CD4-positive, alpha-beta T cell (primary cell): ENCODE measurements around the gene PDE7B. TPM values are rescaled to one million over a fixed set of nuclear protein-coding genes. Genes with fewer than 3 reads are reported as not detected.

Experiments
- ATAC-seq: fragments of 200-7000 bp; cut with Tn5 transposase; one replicate; pipeline ENCODE4 v1.10.0; 2022; ENCODE audit warnings: mild to moderate bottlenecking; ENCODE audit not compliant: poor library complexity
- CTCF ChIA-PET: fragments of 350-600 bp; sonication (Branson Sonifier 250); formaldehyde crosslinking; loops from one replicate; lab custom pipeline; 2021; ENCODE audit warnings: antibody characterized with exemption, inconsistent platforms; lab: Charles Lee
- POLR2A ChIA-PET: fragments of 350-600 bp; sonication (Branson Sonifier 250); formaldehyde crosslinking; loops from one replicate; lab custom pipeline; 2021; ENCODE audit warnings: antibody characterized with exemption, inconsistent platforms; lab: Charles Lee
- DNase-seq, 14 experiments: peaks; one replicate each; pipeline ENCODE4 v3.0.0-alpha.2; 2013 to 2020; ENCODE audit warnings: mixed read lengths in 2 of 14
- H3K27ac ChIP-seq, 2 donors: one replicate each; pipeline versions ENCODE4 v1.5.1 to v1.7.0; 2013; ENCODE audit warnings: low read length in 2 of 2, low read depth in 1 of 2, mild to moderate bottlenecking in 1 of 2
- H3K27me3 ChIP-seq, 2 experiments: 1 replicate in 1 of 2; 2 replicates in 1 of 2; pipeline versions ENCODE4 v1.6.1 to v1.7.0; 2013; ENCODE audit warnings: low read length in 2 of 2, control low read depth in 1 of 2, mild to moderate bottlenecking in 1 of 2, moderate library complexity in 1 of 2; ENCODE audit not compliant: insufficient read depth in 2 of 2, control insufficient read depth in 1 of 2
- H3K36me3 ChIP-seq: one replicate; pipeline ENCODE4 v1.6.1; 2013; ENCODE audit warnings: low read length, control low read depth; ENCODE audit not compliant: insufficient read depth
- H3K4me1 ChIP-seq: one replicate; pipeline ENCODE4 v1.6.1; 2013; ENCODE audit warnings: low read length, control low read depth; ENCODE audit not compliant: insufficient read depth
- H3K4me3 ChIP-seq: one replicate; pipeline ENCODE4 v1.5.1; 2013; ENCODE audit warnings: mild to moderate bottlenecking, low read length, moderate library complexity
- H3K9me3 ChIP-seq, 2 experiments: 1 replicate in 1 of 2; 2 replicates in 1 of 2; pipeline versions ENCODE4 v1.6.1 to v1.7.0; 2013; ENCODE audit warnings: low read length in 2 of 2, mild to moderate bottlenecking in 2 of 2, control low read depth in 1 of 2, moderate library complexity in 1 of 2; ENCODE audit not compliant: control insufficient read depth in 1 of 2, insufficient read depth in 1 of 2
- H3K27ac Mint-ChIP-seq: one replicate; pipeline ENCODE4 v1.8.0; 2020; ENCODE audit warnings: mixed read lengths
- H3K27me3 Mint-ChIP-seq: one replicate; pipeline ENCODE4 v1.8.0; 2021; ENCODE audit warnings: mixed read lengths
- H3K36me3 Mint-ChIP-seq: one replicate; pipeline ENCODE4 v1.8.0; 2021; ENCODE audit warnings: low read depth, mixed read lengths
- H3K4me1 Mint-ChIP-seq: one replicate; pipeline ENCODE4 v1.8.0; 2021; ENCODE audit warnings: low read depth, mixed read lengths
- H3K4me3 Mint-ChIP-seq: one replicate; pipeline ENCODE4 v1.8.0; 2020; ENCODE audit warnings: mild to moderate bottlenecking, mixed read lengths
- H3K9me3 Mint-ChIP-seq: one replicate; pipeline ENCODE4 v1.8.0; 2020; ENCODE audit warnings: mixed read lengths
- intact Hi-C, 2 experiments: fragments of 100-400 bp; cut with DNase I in 1 of 2; cut with micrococcal nuclease in 1 of 2; formaldehyde crosslinking; loops; one replicate each; pipeline versions ENCODE4 v1.15.1 to v1.9.0; 2023 to 2025; cut with DNase I, micrococcal nuclease
- total RNA-seq, 174 experiments: library from RNA in 2 of 174; stranded (reverse) in 2 of 174; gene quantifications; one replicate each; pipeline ENCODE4 v1.2.3 and lab custom pipeline; 2021 to 2026
- TF ChIP-seq, protein P1 (sequence below): fragments of 200-600 bp; IDR thresholded peaks from one replicate; pipeline ENCODE4 v1.8.0; 2022; ENCODE audit warnings: antibody characterized with exemption, mild to moderate bottlenecking

Gene PDE7B
- total RNA-seq, 2 experiments from 2014 or later = 0.25 to 0.34 TPM

DNA sequence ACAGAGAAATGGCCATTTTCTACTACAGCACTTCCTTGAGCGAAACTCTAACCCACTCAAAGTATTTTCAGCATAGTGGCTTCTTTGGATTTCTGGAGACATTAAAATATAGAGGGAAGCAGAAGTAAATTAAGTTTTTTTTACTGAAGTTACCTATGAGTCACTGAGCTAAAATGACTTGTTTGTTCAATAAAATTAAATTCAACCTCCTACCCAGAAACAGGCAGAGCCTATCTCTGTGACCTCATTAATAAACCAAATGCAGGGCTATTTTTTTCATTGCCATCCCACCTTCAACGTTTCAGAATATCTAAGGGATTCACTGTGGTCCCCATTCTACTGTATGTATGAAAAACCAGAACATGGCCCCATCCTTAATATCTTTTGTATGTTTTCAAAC is 265.6 kb downstream of the PDE7B start:
- Mint-ChIP-seq H3K4me3 (no peak overlapping the region), H3K36me3 (no peaks in the 10 kb centered on the region), H3K27me3 (no peaks in the 10 kb centered on the region), H3K4me1 (no peaks in the 10 kb centered on the region), H3K27ac (no peak overlapping the region), H3K9me3 (no peaks in the 10 kb centered on the region)
- intact Hi-C loops = no loop called here
- ChIA-PET POLR2A (no interaction called here), CTCF (no interaction called here)
- TF ChIP-seq, protein P1, sequence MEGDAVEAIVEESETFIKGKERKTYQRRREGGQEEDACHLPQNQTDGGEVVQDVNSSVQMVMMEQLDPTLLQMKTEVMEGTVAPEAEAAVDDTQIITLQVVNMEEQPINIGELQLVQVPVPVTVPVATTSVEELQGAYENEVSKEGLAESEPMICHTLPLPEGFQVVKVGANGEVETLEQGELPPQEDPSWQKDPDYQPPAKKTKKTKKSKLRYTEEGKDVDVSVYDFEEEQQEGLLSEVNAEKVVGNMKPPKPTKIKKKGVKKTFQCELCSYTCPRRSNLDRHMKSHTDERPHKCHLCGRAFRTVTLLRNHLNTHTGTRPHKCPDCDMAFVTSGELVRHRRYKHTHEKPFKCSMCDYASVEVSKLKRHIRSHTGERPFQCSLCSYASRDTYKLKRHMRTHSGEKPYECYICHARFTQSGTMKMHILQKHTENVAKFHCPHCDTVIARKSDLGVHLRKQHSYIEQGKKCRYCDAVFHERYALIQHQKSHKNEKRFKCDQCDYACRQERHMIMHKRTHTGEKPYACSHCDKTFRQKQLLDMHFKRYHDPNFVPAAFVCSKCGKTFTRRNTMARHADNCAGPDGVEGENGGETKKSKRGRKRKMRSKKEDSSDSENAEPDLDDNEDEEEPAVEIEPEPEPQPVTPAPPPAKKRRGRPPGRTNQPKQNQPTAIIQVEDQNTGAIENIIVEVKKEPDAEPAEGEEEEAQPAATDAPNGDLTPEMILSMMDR = no peak
- Histone ChIP-seq H3K9me3 (no peaks in the 10 kb centered on the region), H3K4me1 (no peaks in the 10 kb centered on the region), H3K36me3 (no peaks in the 10 kb centered on the region), H3K27me3 (peaks cover 0 to 5% of the 10 kb centered on the region in 2 experiments), H3K27ac (no peak overlapping the region), H3K4me3 (no peak overlapping the region)
- ATAC-seq = no peak
- DNase-seq = no peak

DNA sequence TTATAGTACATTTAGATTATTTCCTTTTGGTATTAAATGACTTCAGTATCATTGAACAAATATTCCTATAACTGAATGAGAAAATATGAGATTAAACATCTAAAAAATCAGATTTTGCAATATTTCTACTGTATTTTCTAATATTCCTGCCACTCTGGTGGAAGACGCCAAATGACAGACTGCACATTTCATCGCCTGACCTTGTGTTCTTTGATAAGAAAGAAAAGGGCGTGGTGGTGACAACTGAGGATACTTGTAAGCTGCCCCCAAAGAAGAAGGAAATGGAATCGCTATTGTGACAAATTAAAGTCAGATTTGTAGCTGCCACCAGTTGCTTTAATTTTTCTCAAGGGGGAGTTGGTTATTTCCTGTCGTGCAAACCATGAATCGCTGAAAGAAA is 267.3 kb downstream of the PDE7B start:
- ChIA-PET CTCF (no interaction called here), POLR2A (no interaction called here)
- H3K4me1 ChIP-seq = no peaks in the 10 kb centered on the region
- H3K4me3 ChIP-seq = no peak overlapping the region
- intact Hi-C loops = no loop called here
- no peaks in the 10 kb centered on the region for H3K9me3 ChIP-seq
- TF ChIP-seq, protein P1 = no peak
- no peaks in the 10 kb centered on the region for H3K27me3 Mint-ChIP-seq
- H3K9me3 Mint-ChIP-seq = no peaks in the 10 kb centered on the region
- no peak overlapping the region for H3K4me3 Mint-ChIP-seq
- no peak overlapping the region for H3K27ac ChIP-seq
- H3K4me1 Mint-ChIP-seq = no peaks in the 10 kb centered on the region
- no peaks in the 10 kb centered on the region for H3K36me3 ChIP-seq
- H3K27me3 ChIP-seq = peaks cover 0 to 2% of the 10 kb centered on the region in 2 experiments
- no peak overlapping the region for H3K27ac Mint-ChIP-seq
- DNase-seq (no peak), ATAC-seq (no peak)
- H3K36me3 Mint-ChIP-seq = no peaks in the 10 kb centered on the region

DNA sequence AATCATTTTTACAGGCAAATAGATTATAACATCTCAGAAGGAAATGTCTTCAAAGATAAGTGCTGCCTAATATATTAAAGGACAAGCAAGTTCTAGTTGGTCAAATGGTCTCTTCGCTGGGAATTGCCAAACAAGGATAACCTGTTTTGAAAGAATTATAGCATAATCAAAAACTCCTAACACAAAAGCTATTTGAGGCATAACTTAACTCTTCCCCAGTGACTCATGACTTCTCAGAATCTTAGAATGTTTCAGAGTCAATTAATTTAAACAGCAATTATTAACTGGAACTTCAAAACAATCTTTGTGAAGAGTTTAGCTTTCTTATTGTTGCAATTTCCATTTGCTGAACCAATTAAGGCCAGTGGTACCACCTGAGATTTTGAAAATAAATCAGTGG is 272.0 kb downstream of the PDE7B start:
- TF ChIP-seq, protein P1 = no peak
- no peaks in the 10 kb centered on the region for H3K36me3 ChIP-seq
- POLR2A ChIA-PET = no interaction called here
- Mint-ChIP-seq H3K4me3 (no peak overlapping the region), H3K9me3 (no peaks in the 10 kb centered on the region), H3K27me3 (no peaks in the 10 kb centered on the region), H3K27ac (no peak overlapping the region), H3K4me1 (no peaks in the 10 kb centered on the region), H3K36me3 (no peaks in the 10 kb centered on the region)
- H3K27ac ChIP-seq = no peak overlapping the region
- H3K27me3 ChIP-seq = no peaks in the 10 kb centered on the region
- CTCF ChIA-PET = no interaction called here
- H3K4me3 ChIP-seq = no peak overlapping the region
- ATAC-seq (no peak), DNase-seq (no peak)
- intact Hi-C loops = no loop called here
- no peaks in the 10 kb centered on the region for H3K9me3 ChIP-seq
- H3K4me1 ChIP-seq = no peaks in the 10 kb centered on the region
